ENCODE measurements around the gene HNRNPDL. TPM values are rescaled to one million over a fixed set of nuclear protein-coding genes. Genes with fewer than 3 reads are reported as not detected.

Gene HNRNPDL
- total and polyA plus RNA-seq, 4 experiments from 2014 or later = 218 to 344 (median 300) TPM

DNA sequence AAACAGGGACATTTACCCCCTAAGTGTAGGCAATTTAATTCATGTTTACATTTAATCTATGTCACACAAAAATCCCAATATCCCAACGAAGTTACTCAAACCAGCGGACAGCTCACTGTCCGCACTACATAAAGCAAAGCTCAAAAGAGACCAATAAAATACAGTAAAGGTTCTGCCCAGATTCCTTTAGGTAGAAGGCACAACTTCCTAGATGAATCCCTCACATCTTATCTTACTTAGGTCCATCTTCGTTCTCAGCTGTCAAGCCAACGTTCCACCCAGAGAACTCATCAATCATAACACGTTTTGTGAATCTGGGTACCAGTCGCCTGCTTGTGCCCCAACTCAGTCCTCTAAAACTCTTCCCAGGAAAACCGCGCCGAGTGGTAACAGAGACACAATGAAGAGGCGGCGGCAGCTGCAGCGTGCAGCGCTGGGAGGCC, 1.7 kb downstream of the HNRNPDL start:
- ChIA-PET CTCF (ENCODE audit: partially characterized antibody) (interaction anchor here (0.8 to 3.9 kb wide), 23 partner anchors 8 to 856 kb away, joined by 3 to 27 read pairs (median 4); partner anchors contain the start of genes COQ2 and HNRNPD), POLR2A (ENCODE audit: partially characterized antibody) (interaction anchor here (1.0 to 4.3 kb wide), 29 partner anchors 9 to 1027 kb away, joined by 3 to 122 read pairs (median 8); partner anchors contain the start of genes COPS4, COQ2, HELQ and HNRNPD)
- Mint-ChIP-seq H3K4me1 (peaks cover 37 to 79% (median 56%) of the 10 kb centered on the region in 4 donors), H3K27ac (peak overlapping the region; percentile 59 to 100 (median 97)), H3K9me3 (peaks cover 0 to 8% (median 0%) of the 10 kb centered on the region in 8 donors), H3K27me3 (no peaks in the 10 kb centered on the region), H3K36me3 (peaks cover 56 to 73% of the 10 kb centered on the region in 2 donors), H3K4me3 (peak overlapping the region; percentile 98 to 100 (median 100))
- intact Hi-C loops (cut with micrococcal nuclease) = loop anchor here (2.0 kb wide), 1 partner anchor 958 kb away; the partner anchor contains the start of gene RASGEF1B
- peak overlapping the region; percentile 66 to 73 for H3K4me3 ChIP-seq (ENCODE audit: low read length in 2 of 2)
- H3K36me3 ChIP-seq (ENCODE audit: insufficient read depth, low read length) = peaks cover 36% of the 10 kb centered on the region
- H3K4me1 ChIP-seq (ENCODE audit: insufficient read depth, low read length) = peaks cover 58% of the 10 kb centered on the region
- no peaks in the 10 kb centered on the region for H3K9me3 ChIP-seq (ENCODE audit: control insufficient read depth in 1 of 2, low read length in 2 of 2)
- no peak for DNase-seq
- H3K27ac ChIP-seq (ENCODE audit: low read depth, low read length) = peak overlapping the region; percentile 99
- H3K27me3 ChIP-seq (ENCODE audit: insufficient read depth, low read length) = no peaks in the 10 kb centered on the region

- intact Hi-C loops (cut with micrococcal nuclease) = no loop called here
- peaks cover 45% of the 10 kb centered on the region for H3K36me3 ChIP-seq (ENCODE audit: insufficient read depth, low read length)
- Mint-ChIP-seq H3K4me3 (peak overlapping the region in 3 of 8 donors; percentile 17 to 46 (median 26)), H3K27ac (peak overlapping the region in 3 of 7 donors; percentile 13 to 97 (median 55)), H3K4me1 (peaks cover 26 to 64% (median 38%) of the 10 kb centered on the region in 4 donors), H3K36me3 (peaks cover 70 to 76% of the 10 kb centered on the region in 2 donors), H3K9me3 (peaks cover 0 to 8% (median 0%) of the 10 kb centered on the region in 8 donors), H3K27me3 (no peaks in the 10 kb centered on the region)
- H3K27ac ChIP-seq (ENCODE audit: low read depth, low read length) = no peak overlapping the region
- DNase-seq = no peak
- H3K4me3 ChIP-seq (ENCODE audit: low read length in 2 of 2) = no peak overlapping the region
- H3K9me3 ChIP-seq (ENCODE audit: control insufficient read depth in 1 of 2, low read length in 2 of 2) = no peaks in the 10 kb centered on the region
- POLR2A ChIA-PET (ENCODE audit: partially characterized antibody) = no interaction called here
- peaks cover 36% of the 10 kb centered on the region for H3K4me1 ChIP-seq (ENCODE audit: insufficient read depth, low read length)
- CTCF ChIA-PET (ENCODE audit: partially characterized antibody) = no interaction called here
- H3K27me3 ChIP-seq (ENCODE audit: insufficient read depth, low read length) = no peaks in the 10 kb centered on the region
These were observed 4.8 kb downstream of the HNRNPDL start for GRCh38 chr4:82425478-82425877.

GRCh38 chr4:82423245-82424054, 6.8 kb downstream of the HNRNPDL start:
- Histone ChIP-seq H3K36me3 (ENCODE audit: insufficient read depth, low read length) (peaks cover 45% of the 10 kb centered on the region), H3K4me1 (ENCODE audit: insufficient read depth, low read length) (peaks cover 34% of the 10 kb centered on the region), H3K27me3 (ENCODE audit: insufficient read depth, low read length) (no peaks in the 10 kb centered on the region), H3K4me3 (ENCODE audit: low read length in 2 of 2) (no peak overlapping the region), H3K9me3 (ENCODE audit: control insufficient read depth in 1 of 2, low read length in 2 of 2) (no peaks in the 10 kb centered on the region), H3K27ac (ENCODE audit: low read depth, low read length) (no peak overlapping the region)
- no peak for DNase-seq
- Mint-ChIP-seq H3K9me3 (peaks cover 0 to 1% (median 0%) of the 10 kb centered on the region in 8 donors), H3K4me3 (no peak overlapping the region), H3K27ac (peak overlapping the region in 4 of 7 donors; percentile 4 to 82 (median 30)), H3K36me3 (peaks cover 62 to 63% of the 10 kb centered on the region in 2 donors), H3K4me1 (peaks cover 26 to 46% (median 34%) of the 10 kb centered on the region in 4 donors), H3K27me3 (no peaks in the 10 kb centered on the region)
- intact Hi-C loops (cut with micrococcal nuclease) = no loop called here
- ChIA-PET CTCF (ENCODE audit: partially characterized antibody) (interaction anchor here (1.7 kb wide), 1 partner anchor 952 kb away, joined by 3 read pairs; the partner anchor contains the start of gene RASGEF1B), POLR2A (ENCODE audit: partially characterized antibody) (interaction anchor here (1.4 to 1.8 kb wide), 2 partner anchors 26 to 45 kb away, joined by 4 to 5 read pairs; no protein-coding TSS in a partner anchor)

DNA sequence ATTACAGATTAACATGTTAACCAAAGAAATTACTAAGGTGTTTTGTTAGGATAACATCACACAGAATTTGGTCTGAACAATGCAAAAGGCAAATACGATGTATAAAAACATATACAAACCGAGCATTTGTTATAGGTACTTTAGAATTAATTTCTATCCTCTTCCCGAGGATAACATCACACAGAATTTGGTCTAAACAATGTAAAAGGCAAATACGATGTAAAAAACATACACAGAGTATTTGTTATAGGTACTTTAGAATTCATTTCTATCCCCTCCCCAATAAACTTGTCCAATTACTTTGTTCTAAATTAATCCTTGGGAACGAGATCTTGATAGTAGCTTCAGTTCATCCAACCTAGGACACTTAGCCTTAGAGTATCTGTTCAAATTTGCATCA, 7.6 kb downstream of the HNRNPDL start:
- Mint-ChIP-seq H3K9me3 (no peaks in the 10 kb centered on the region), H3K36me3 (peaks cover 54% of the 10 kb centered on the region in 2 donors), H3K27me3 (peaks cover 0 to 5% of the 10 kb centered on the region in 2 donors), H3K27ac (peak overlapping the region in 1 of 7 donors; percentile 39), H3K4me3 (no peak overlapping the region), H3K4me1 (peaks cover 20 to 38% (median 27%) of the 10 kb centered on the region in 4 donors)
- DNase-seq = no peak
- H3K9me3 ChIP-seq (ENCODE audit: control insufficient read depth in 1 of 2, low read length in 2 of 2) = no peaks in the 10 kb centered on the region
- POLR2A ChIA-PET (ENCODE audit: partially characterized antibody) = interaction anchor here (1.5 kb wide), 1 partner anchor 49 kb away, joined by 5 read pairs; the partner anchor contains the start of gene HNRNPD
- CTCF ChIA-PET (ENCODE audit: partially characterized antibody) = interaction anchor here (1.0 to 1.3 kb wide), 2 partner anchors 16 to 63 kb away, joined by 3 read pairs; no protein-coding TSS in a partner anchor
- H3K27ac ChIP-seq (ENCODE audit: low read depth, low read length) = no peak overlapping the region
- peaks cover 45% of the 10 kb centered on the region for H3K36me3 ChIP-seq (ENCODE audit: insufficient read depth, low read length)
- no peak overlapping the region for H3K4me3 ChIP-seq (ENCODE audit: low read length in 2 of 2)
- H3K4me1 ChIP-seq (ENCODE audit: insufficient read depth, low read length) = peaks cover 26% of the 10 kb centered on the region
- no peaks in the 10 kb centered on the region for H3K27me3 ChIP-seq (ENCODE audit: insufficient read depth, low read length)
- intact Hi-C loops (cut with micrococcal nuclease) = no loop called here

DNA sequence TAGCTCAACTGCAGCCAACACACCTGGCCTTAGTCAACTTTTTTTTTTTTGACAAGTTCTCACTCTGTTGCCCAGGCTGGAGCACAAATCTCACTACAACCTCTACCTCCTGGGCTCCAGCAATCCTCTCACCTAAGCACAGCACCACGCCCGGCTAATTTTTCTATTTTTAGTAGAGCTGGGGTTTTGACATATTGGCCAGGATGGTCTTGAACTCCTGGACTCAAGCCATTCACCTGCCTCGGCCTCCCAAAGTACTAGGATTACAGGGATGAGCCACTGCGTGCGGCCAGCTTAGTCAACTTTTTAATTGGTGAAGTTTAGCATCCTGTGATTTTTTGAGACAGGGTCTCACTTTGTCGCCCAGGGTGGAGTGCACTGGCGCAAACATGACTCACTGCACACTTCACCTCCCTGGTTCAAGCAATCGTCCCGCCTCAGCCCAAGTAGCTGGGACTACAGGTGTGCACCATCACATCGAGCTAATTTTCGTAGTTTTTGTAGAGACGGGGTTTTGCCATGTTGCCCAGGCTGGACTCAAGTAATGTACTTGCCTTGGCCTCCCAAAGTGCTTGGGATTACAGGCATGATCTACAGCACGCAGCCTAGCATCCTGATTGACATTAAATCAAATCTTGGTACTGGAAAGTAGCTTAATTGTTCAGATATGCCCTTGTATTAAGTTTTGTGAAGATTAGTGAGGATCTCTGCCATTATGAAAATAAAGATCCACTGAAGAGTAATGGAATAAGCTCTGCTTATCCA, 8.3 kb downstream of the HNRNPDL start:
- H3K9me3 ChIP-seq (ENCODE audit: control insufficient read depth in 1 of 2, low read length in 2 of 2) = no peaks in the 10 kb centered on the region
- intact Hi-C loops (cut with micrococcal nuclease) = no loop called here
- H3K27me3 ChIP-seq (ENCODE audit: insufficient read depth, low read length) = no peaks in the 10 kb centered on the region
- no peak overlapping the region for H3K4me3 ChIP-seq (ENCODE audit: low read length in 2 of 2)
- no peaks in the 10 kb centered on the region for H3K9me3 Mint-ChIP-seq
- CTCF ChIA-PET (ENCODE audit: partially characterized antibody) = interaction anchor here (1.0 to 1.3 kb wide), 2 partner anchors 16 to 62 kb away, joined by 3 read pairs; no protein-coding TSS in a partner anchor
- peak overlapping the region in 1 of 7 donors; percentile 61 for H3K27ac Mint-ChIP-seq
- peaks cover 0 to 5% of the 10 kb centered on the region in 2 donors for H3K27me3 Mint-ChIP-seq
- H3K4me1 Mint-ChIP-seq = peaks cover 14 to 32% (median 21%) of the 10 kb centered on the region in 4 donors
- H3K4me1 ChIP-seq (ENCODE audit: insufficient read depth, low read length) = peaks cover 19% of the 10 kb centered on the region
- DNase-seq = no peak
- no peak overlapping the region for H3K4me3 Mint-ChIP-seq
- H3K27ac ChIP-seq (ENCODE audit: low read depth, low read length) = no peak overlapping the region
- POLR2A ChIA-PET (ENCODE audit: partially characterized antibody) = interaction anchor here (1.5 kb wide), 1 partner anchor 48 kb away, joined by 5 read pairs; the partner anchor contains the start of gene HNRNPD
- peaks cover 44% of the 10 kb centered on the region for H3K36me3 ChIP-seq (ENCODE audit: insufficient read depth, low read length)
- H3K36me3 Mint-ChIP-seq = peaks cover 48 to 49% of the 10 kb centered on the region in 2 donors

DNA sequence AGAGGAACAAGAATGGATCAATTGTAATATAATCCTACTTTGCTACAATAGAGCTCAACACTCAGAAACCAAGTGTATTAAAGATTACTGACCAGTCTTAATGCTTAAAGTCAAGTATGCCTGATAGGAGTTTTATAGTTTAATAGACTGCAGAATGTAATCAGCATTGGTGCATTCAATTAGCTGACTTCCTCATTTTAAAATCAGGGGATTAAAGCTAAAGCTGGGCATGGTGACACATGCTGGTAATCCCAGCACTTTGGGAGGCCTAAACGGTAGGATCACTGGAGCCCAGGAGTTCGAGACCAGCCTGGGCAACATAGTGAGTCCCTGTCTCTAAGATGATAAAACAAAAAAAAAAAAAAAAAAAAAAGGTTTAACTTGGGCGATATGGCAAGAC, 10.8 kb downstream of the HNRNPDL start:
- no peak for DNase-seq
- Mint-ChIP-seq H3K27ac (no peak overlapping the region), H3K27me3 (peaks cover 6 to 10% of the 10 kb centered on the region in 2 donors), H3K36me3 (peaks cover 22 to 24% of the 10 kb centered on the region in 2 donors), H3K9me3 (no peaks in the 10 kb centered on the region), H3K4me1 (peaks cover 6 to 10% (median 7%) of the 10 kb centered on the region in 4 donors), H3K4me3 (no peak overlapping the region)
- no peaks in the 10 kb centered on the region for H3K9me3 ChIP-seq (ENCODE audit: control insufficient read depth in 1 of 2, low read length in 2 of 2)
- no peak overlapping the region for H3K27ac ChIP-seq (ENCODE audit: low read depth, low read length)
- H3K27me3 ChIP-seq (ENCODE audit: insufficient read depth, low read length) = no peaks in the 10 kb centered on the region
- H3K4me3 ChIP-seq (ENCODE audit: low read length in 2 of 2) = no peak overlapping the region
- H3K4me1 ChIP-seq (ENCODE audit: insufficient read depth, low read length) = no peaks in the 10 kb centered on the region
- intact Hi-C loops (cut with micrococcal nuclease) = no loop called here
- peaks cover 18% of the 10 kb centered on the region for H3K36me3 ChIP-seq (ENCODE audit: insufficient read depth, low read length)
- CTCF ChIA-PET (ENCODE audit: partially characterized antibody) = interaction anchor here (0.6 to 1.6 kb wide), 3 partner anchors 10 to 864 kb away, joined by 3 to 5 read pairs (median 4); no protein-coding TSS in a partner anchor
- POLR2A ChIA-PET (ENCODE audit: partially characterized antibody) = interaction anchor here (0.9 to 2.3 kb wide), 3 partner anchors 9 to 59 kb away, joined by 3 to 18 read pairs (median 5); no protein-coding TSS in a partner anchor

Measured in CD4-positive, alpha-beta memory T cell (primary cell).